HG03045 (cell line): Measurements from ENCODE around the gene DNAJC11.
"Not testable (repeated sequence)": the region's sequence is repeated elsewhere in the genome, so short reads cannot be mapped to it uniquely, and the experiment has no call there.

Experiments used
- ATAC-seq: cut with Tn5 transposase; IDR thresholded peaks from one replicate; pipeline ENCODE4 v1.9.1; 2021; ENCODE audit warnings: mild to moderate bottlenecking, moderate library complexity; ENCODE audit not compliant: unreplicated experiment

Gene DNAJC11

GRCh38 chr1:6653436-6654290 is 48.0 kb downstream of the DNAJC11 start:
- no peak for ATAC-seq

- no peak for ATAC-seq
These were observed 48.6 kb downstream of the DNAJC11 start for GRCh38 chr1:6652986-6653385.

GRCh38 chr1:6651909-6652308 is 49.7 kb downstream of the DNAJC11 start:
- ATAC-seq = no peak

- ATAC-seq = no peak
These were observed 53.1 kb downstream of the DNAJC11 start for GRCh38 chr1:6648556-6648955.

- ATAC-seq = no peak
These were observed 55.0 kb downstream of the DNAJC11 start for GRCh38 chr1:6646499-6647148.

GRCh38 chr1:6645018-6645417 is 56.6 kb downstream of the DNAJC11 start:
- no peak for ATAC-seq

- not testable (repeated sequence) for ATAC-seq
These were observed 60.7 kb downstream of the DNAJC11 start for GRCh38 chr1:6640867-6641266.

GRCh38 chr1:6638226-6638625 is 63.4 kb downstream of the DNAJC11 start:
- ATAC-seq = no peak

GRCh38 chr1:6637770-6638169 is 63.8 kb downstream of the DNAJC11 start:
- no peak for ATAC-seq

- ATAC-seq = not testable (repeated sequence)
These were observed 64.8 kb downstream of the DNAJC11 start for GRCh38 chr1:6636778-6637177.

GRCh38 chr1:6635910-6636760 is 65.5 kb downstream of the DNAJC11 start:
- ATAC-seq = no peak

- ATAC-seq = no peak
These were observed 66.3 kb downstream of the DNAJC11 start for GRCh38 chr1:6635161-6635909.

GRCh38 chr1:6634371-6635052 is 67.1 kb downstream of the DNAJC11 start:
- no peak for ATAC-seq

GRCh38 chr1:6632588-6633514 is 68.8 kb downstream of the DNAJC11 start:
- no peak for ATAC-seq

GRCh38 chr1:6631058-6631457 is 70.6 kb downstream of the DNAJC11 start:
- ATAC-seq = no peak

- no peak for ATAC-seq
These were observed 71.6 kb downstream of the DNAJC11 start for GRCh38 chr1:6630027-6630426.

- no peak for ATAC-seq
These were observed 72.6 kb downstream of the DNAJC11 start for GRCh38 chr1:6628971-6629479.

- no peak for ATAC-seq
These were observed 73.6 kb downstream of the DNAJC11 start for GRCh38 chr1:6627841-6628545.
